Amygdala (tissue), 56 donors: ENCODE data around the gene CHST8.
"Not testable (repeated sequence)": the region's sequence is repeated elsewhere in the genome, so short reads cannot be mapped to it uniquely, and the experiment has no call there.

Source experiments
- DNase-seq, 56 donors: peaks; one replicate each; lab custom pipeline; 2025; lab: John Stamatoyannopoulos, UW

Gene CHST8, protein sequence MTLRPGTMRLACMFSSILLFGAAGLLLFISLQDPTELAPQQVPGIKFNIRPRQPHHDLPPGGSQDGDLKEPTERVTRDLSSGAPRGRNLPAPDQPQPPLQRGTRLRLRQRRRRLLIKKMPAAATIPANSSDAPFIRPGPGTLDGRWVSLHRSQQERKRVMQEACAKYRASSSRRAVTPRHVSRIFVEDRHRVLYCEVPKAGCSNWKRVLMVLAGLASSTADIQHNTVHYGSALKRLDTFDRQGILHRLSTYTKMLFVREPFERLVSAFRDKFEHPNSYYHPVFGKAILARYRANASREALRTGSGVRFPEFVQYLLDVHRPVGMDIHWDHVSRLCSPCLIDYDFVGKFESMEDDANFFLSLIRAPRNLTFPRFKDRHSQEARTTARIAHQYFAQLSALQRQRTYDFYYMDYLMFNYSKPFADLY

DNA sequence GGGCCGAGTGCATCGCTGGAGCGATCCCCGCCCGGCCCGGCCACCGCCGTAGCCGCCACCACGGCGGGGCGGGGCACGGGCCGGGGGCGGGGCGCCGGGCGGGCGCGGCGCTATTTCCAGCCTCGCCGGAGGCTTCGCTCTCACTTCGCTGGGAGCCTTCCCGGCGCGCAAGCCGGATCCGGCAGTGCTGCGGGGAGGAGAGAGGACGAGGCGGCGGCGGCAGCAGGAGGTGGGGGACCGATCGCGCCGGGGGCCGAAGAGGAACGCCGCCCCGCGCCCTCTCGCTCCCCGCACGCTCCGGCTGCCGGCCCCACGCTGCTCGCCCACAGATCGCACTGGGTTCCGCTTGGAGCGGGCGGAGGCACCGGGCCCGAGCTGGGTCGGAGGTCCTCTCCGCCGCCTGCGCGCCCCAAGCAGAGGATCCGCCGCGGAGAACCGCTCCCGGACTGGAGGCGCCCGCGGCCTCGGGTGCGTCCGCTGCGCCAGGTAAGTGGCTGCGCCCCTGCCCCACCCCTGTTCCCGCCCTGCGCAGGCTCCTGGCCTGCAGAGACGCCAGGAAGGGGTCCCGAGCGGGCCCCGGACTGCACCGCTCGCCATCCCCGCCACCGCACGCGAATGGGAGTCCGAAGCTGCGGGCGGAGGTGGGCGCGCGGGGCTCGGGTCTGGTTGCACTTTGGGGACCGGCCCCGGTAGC is at the start of gene CHST8:
TSS of gene CHST8 (plus strand) at position 143 of the 694 bp plus-strand sequence. CDS start 67,309 bp downstream, outside the sequence.
- DNase-seq = peak in 19 of 56 donors; percentile 3 to 55 (median 17)

DNA sequence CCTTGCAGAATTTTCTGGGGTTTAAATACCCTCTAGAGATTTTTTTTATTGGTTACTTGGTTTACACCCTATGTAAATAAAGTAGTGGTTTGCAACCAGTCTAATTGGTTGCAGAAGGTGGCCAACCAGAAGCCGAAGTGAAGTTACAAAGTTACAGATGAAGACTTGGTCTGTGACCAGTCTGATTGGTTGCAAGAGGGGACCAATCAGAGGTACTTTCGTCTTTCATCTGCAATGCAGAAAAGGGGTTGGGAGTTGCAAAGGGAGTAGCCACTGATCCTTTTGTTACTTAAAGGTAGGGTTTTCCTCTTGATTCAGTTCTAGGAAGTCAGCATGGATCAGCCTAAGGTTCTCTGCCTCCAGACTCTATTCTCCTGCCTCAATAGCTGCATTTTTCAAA is 48.8 kb upstream of the CHST8 start:
- no peak for DNase-seq

DNA sequence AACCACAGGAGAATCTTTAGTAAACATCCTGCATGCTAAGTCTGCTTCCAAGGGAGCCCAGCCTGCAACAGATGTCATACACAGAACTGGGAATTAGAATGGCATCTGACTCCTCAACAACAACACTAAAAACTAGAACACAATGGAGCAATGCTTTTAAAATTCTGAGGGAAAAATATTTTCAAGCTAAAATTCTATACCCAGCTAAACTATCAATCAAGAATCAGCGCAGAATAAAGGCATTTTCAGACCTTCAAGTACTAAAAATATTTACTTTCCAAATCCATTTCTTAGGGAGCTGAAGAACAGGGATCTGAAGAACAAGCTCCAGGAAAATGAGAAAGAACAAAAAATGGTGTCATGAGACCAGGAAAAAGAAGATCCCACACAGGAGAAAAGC is 46.9 kb upstream of the CHST8 start:
- no peak for DNase-seq

DNA sequence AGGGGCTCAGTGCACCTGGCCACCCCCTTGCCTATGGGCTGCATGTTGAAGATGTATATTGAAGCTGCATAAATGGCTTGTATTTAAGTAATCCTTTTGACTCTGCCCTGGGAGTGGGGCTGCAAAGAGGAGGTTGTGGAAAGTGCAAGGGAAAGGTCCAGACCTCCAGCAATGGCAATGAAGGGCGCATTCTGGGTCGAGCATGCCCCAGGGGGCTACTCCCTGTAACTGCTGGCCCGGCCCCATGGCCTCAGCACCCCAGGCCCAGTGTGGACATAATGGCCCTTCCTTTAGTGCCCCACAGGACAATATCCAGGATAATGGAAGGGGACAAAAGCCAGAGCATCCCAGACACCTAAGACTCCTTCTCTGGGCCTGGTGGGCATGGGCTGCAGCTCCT is 43.1 kb upstream of the CHST8 start:
- no peak for DNase-seq

DNA sequence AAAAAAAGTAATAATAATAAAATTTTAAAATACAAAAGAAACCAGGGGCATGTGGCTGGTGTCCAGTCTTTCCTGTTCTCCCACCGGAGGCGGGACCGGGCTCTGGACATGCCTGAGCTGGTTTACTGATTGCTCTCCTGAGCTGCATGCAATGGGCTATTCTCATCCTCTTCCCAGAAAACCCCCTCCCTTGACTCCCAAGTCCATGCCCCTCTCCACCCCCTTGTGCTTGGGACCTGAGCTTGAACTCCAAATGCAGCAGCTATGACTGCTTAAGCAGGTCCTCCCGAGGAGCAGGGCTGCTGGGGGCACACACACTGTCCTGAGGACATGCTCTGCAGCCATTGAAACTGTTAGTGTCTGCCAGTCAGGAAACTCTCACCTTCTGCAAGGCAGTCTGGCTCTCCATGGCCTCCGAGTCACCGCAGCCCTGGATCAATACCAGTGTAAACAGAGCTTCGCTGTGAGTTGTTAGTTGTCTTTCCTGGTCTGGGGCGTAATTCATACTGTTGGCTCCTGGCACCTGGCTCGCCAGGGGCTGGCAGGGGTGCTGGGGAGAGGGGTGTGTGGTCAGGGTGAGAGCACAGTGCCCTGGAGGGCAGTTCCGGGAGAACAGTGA is 41.6 kb upstream of the CHST8 start:
- no peak for DNase-seq

DNA sequence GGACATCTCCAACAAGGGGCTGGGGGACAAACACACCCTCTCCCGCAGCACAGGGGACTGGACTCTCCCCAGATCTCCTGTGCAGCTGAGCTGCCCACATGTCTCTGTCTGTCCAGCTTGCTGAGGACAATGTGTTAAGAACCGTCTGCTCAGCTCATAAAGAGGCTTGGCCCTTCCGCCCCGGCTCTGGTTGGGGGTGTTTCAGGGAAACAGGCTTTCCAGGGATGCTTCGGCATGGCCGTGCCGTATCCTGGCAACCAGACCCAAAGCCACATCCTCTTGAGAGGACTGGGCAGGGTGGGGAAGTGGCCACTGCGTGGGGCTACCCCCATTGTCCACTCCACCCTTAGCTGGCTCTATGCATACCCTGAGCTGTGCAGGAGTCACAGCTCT is 41.1 kb upstream of the CHST8 start:
- DNase-seq = peak in 13 of 56 donors; percentile 2 to 36 (median 15)

DNA sequence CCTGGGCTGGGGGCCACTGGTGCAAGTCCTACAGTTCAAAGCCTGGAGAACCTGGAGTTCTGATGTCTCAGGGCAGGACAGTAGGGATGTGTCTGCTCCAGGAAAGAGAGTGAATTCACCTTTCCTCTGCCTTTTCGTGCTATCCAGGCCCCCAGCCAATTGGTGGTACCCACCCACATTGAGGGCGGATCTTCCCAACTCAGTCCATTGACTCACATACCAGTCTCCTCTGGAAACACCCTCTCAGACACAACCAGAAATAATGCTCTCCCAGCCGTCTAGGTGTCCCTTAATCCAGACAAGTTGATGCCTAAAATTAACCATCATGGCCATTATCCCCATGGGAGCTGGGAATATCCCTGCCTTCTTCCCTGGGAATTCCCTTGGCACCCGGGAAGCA is 38.8 kb upstream of the CHST8 start:
- DNase-seq = no peak

DNA sequence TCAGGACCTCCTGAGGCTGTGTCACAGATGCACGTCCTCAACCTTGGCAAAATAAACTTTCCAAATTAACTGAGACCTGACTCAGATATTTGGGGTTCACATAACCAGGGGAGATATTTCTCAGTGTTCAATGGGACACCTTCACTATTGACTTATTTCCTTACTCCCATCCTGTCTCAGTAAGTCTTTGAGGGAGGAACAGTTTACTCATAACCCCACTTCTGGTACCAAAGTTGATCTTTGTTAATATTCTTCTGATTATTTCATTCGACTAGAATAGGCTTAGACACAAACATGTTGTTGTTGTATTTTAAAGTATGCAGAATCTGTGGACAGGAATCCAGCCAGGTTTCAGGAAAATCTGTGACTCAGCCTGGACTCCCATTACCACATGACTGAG is 34.6 kb upstream of the CHST8 start:
- no peak for DNase-seq

DNA sequence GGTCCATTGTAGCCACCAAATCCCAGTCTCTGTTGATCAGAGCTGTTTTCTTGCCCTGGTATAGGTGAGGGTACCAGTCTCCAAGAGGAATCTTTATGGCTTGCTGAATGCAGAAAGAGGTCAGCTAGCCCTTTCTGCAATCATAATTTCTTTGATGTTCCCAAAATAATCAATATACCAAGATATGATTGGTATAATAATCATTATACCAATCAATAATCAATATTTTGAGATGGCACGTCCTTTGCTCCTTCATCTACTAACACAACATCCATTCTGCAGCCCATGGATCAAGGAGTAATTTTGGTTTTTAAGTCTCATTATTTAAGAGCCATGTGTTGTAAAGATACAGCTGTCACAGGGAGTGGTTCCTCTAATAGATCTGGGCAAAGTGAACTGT is 31.5 kb upstream of the CHST8 start:
- no peak for DNase-seq

DNA sequence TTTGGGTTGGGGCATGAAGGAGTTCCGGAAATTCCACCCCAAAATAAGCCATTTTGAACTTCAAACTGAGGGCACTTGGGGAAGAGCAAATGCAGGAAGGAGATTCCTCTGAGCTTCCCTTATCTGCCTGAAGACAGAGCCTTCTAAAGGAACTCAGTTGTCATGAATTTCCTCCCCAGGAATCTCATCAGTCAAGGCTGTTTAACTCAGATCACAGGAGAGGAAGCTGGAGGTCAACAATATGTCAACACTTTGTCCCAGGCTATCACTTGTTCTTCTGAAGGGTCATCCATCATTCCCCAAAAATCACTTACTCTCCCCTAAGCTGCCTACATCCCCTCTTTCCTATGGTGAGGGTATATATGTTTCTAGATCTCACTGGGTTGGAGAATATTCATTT is 26.0 kb upstream of the CHST8 start:
- no peak for DNase-seq

DNA sequence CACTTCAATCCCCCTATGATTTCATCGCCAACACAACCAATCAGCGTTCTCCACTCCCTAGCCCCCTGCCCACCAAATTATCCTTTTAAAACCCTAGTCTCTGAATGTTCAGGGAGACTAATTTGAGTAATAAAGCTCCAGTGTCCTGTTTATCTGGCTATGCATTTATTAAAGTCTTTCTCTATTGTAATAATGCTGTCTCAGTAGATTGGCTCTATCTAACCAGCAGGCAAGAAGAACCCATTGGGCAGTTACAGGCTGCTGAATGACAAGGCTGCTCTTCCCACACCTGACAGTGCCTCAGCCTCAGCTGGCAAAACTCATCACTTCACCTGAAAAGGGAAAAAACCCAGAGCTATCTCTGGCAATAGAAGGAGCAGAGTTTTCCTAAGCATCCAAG is 20.2 kb upstream of the CHST8 start:
- DNase-seq = no peak

DNA sequence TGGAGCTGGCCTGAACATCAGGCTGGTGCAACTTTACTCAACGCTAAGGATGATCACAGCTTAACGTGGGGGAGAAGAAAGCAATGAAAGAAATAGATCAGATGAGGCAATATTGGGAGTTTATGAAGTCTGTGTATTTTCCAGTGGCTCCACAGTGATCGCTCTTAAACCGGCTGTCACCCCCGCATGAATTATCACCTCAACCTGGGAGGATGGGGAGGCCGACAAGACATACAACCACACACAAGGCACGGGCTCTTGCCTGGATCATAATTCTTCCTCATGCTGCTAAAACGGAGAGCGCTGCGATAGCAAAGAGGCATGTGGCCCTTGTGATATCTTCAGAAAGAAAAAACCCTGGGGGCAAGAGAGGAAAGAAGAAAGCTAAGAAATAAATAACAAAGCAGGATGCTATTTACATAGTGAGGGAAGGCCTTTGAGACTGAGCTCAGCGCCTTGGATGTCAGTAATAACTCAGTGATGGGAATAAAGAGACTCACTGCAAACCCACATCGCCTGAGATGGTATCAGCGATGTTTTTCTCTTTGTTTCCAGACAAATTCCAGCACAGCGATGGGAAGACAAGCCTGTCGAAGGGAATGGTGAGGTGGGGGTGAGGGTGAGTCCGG is 19.1 kb upstream of the CHST8 start:
- DNase-seq = no peak

DNA sequence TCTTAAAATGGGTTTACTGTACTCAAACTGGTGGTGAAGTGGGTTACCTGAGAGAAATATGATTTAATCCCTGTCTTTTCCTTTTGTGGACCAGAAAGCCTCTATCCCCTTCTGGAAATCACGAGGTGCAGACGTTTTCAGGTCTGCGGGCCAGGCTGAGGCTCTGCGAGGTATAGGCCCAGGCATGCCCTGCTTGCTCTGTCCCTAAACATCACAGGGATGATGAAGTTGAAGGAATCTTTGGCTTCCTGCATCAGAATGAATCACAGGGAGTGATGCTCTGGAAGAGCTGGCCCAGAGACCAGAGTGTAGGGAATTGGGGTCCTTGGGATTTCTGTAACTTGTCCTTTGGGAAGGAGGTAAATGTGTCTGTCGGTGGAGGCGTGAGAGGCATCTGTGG is 18.4 kb upstream of the CHST8 start:
- no peak for DNase-seq

DNA sequence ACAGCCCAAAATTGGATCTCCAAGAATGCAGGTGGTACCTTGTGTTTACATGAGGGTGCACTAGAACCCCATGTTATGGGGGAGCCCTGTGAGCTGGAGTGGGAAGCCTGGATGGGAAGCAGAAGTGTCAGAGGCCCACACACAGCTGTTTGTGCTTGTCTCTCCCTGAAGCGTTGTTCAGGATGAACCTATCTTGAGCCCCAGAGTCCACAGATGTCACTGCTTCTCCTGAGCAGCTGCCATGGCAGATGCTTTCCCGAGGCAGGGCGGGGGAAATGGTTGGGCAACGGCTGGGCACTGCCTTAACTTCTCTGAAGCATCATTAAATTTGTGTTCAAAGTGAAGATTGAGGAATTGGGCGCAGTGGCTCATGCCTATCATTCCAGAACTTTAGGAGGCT is 17.1 kb upstream of the CHST8 start:
- no peak for DNase-seq

DNA sequence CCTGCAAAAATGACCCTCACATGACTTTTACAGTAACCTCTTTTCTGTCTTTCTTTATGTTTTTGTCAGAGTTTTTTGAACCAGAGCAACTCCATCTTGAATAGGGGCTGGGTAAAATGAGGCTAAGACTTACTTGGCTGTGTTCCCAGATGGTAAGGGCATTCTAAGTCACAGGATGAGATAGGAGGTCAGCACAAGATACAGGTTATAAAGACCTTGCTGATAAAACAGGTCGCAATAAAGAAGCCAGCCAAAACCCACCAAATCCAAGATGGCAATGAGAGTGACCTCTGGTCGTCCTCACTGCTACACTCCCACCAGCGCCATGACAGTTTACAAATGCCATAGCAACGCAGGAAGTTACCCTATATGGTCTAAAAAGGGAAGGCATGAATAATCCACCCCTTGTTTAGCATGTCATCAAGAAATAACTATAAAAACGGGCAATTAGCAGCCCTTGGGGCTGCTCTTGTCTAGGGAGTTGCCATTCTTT is 15.9 kb upstream of the CHST8 start:
- not testable (repeated sequence) for DNase-seq

DNA sequence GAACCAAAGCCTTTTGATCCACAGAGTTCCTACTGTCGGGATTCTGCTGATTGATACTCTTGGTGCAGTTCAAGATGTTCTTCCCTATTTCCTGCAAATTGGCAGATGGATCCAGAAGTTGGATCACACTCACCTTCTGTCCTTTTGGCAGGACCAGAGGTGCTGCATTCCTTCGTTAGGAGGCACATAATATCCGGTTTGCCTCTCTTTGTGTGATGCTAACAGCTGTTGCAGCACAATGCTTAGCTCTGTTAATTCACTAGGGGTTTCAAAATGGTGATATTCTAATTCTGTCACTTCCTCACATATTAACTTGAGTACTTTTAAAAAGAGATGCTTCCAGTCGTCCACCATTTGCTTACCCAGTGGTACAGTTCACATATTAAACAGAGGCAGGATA is 15.2 kb upstream of the CHST8 start:
- no peak for DNase-seq

DNA sequence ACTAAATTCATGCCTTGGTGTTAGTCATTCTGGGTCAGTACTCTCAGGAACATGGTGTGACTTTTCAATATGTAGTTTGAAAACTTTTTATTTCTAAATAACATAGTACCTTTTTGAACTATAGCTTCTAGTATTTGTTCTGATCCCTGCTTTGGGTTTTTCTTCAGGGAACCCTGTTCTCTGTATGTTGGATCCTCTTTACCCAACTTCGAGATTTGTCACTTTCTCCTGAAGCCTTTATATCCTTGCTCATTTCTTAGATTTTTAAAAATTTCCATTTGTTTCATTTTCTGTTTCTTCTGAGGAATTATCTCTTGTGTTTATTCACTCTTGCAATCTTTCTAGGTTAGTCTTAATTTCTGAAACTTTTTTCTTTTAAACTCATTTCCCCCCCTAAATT is 12.4 kb upstream of the CHST8 start:
- no peak for DNase-seq

DNA sequence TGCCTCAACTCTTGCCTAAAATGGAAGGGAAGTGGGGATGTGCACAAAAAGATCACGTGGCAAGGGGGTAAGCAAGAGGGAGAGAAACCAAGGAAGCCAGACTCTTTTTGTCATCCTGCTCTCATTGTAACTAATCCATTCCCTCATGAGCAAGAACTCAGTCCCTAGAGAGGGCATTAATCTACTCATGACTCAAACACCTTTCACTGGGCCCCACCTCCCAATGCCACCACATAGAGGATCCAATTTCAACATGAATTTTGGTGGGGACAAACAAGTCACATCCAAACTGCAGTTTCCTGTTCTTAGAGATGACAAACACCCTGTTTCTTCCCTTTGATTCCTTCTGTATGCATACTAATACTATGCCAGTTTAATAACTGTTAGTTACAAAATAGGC is 11.2 kb upstream of the CHST8 start:
- DNase-seq = no peak

DNA sequence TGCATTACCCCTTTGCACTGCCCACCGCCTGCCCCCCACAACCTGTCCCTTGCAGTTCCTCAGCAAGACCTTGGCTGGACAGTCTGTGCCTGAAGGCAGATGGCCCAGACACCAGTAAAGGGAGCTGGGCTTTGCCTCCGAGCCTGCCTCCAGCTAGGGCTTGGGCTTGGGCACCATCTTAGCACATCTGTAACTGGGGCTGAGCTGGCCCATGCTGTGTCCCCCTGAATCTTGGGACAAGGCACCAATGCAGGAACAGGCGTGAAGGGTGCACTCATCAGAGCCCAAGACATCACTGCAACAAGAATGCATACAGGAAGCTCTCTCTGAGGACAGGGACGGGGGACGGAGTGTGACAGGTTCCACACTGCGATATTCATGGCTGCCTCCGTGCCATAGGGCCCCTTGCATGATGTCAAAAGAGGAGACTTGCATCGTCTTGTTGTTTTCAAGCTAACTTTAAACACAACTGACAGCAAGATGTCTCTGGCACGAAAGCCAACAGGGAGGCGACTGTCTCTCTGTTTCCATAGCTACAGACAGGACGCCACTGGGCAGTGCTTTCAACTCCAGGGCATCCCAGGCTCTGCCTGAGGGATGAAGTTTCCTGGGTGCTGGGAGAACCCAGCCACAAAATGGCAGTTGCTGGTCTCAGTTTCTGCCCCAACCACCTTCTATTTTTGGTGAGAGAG is 8.7 kb upstream of the CHST8 start:
- no peak for DNase-seq

DNA sequence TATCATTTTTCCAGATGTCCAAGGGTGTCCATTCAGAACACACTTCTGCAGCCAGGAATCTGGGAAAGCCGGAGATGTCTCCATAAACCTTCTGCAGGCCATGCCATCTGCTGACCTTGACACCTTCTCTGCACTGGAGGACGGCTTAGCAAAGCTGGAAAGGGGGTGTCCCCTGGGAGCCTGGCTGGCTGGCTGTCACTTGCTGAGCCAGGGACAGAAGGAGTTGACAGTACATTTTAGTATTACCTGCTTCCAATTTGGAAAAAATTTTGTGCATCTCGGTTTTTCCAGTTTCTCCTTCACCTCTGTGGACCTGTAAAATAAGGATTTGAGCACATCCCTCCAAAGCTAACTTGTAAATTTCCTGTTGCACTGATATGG is 8.1 kb upstream of the CHST8 start:
- DNase-seq = no peak
